GM18502 (cell line): ENCODE results near the gene CTNNBL1.
"Not testable (repeated sequence)": the region's sequence is repeated elsewhere in the genome, so short reads cannot be mapped to it uniquely, and the experiment has no call there.

Experiments used
- ATAC-seq: cut with Tn5 transposase; IDR thresholded peaks from one replicate; pipeline ENCODE4 v1.9.1; 2021; ENCODE audit warnings: mild to moderate bottlenecking; ENCODE audit not compliant: unreplicated experiment, poor library complexity

CTNNBL1 gene

GRCh38 chr20:37845878-37846277 is 152.0 kb downstream of the CTNNBL1 start:
- ATAC-seq, result no peak

GRCh38 chr20:37846573-37846972 is 152.7 kb downstream of the CTNNBL1 start:
- ATAC-seq, result no peak

- ATAC-seq, result no peak
These were observed 154.9 kb downstream of the CTNNBL1 start for GRCh38 chr20:37848706-37849105.

- ATAC-seq, result no peak
These were observed 155.3 kb downstream of the CTNNBL1 start for GRCh38 chr20:37849156-37849555.

- no peak for ATAC-seq
These were observed 155.7 kb downstream of the CTNNBL1 start for GRCh38 chr20:37849566-37849965.

GRCh38 chr20:37850036-37850592 is 156.3 kb downstream of the CTNNBL1 start:
- ATAC-seq, result no peak

GRCh38 chr20:37850724-37851355 is 157.0 kb downstream of the CTNNBL1 start:
- no peak for ATAC-seq

GRCh38 chr20:37852666-37853065 is 158.8 kb downstream of the CTNNBL1 start:
- no peak for ATAC-seq

GRCh38 chr20:37853823-37854375 is 160.1 kb downstream of the CTNNBL1 start:
- peak; percentile 80 for ATAC-seq

GRCh38 chr20:37856034-37856433 is 162.2 kb downstream of the CTNNBL1 start:
- ATAC-seq, result not testable (repeated sequence)

- no peak for ATAC-seq
These were observed 163.3 kb downstream of the CTNNBL1 start for GRCh38 chr20:37856932-37857660.

GRCh38 chr20:37859406-37860171 is 165.8 kb downstream of the CTNNBL1 start:
- no peak for ATAC-seq

- ATAC-seq, result no peak
These were observed 169.5 kb downstream of the CTNNBL1 start for GRCh38 chr20:37863289-37863688.

- ATAC-seq, result no peak
These were observed 170.5 kb downstream of the CTNNBL1 start for GRCh38 chr20:37864298-37864697.

GRCh38 chr20:37866051-37866450 is 172.2 kb downstream of the CTNNBL1 start:
- no peak for ATAC-seq

- no peak for ATAC-seq
These were observed 173.7 kb downstream of the CTNNBL1 start for GRCh38 chr20:37867289-37868195.

GRCh38 chr20:37868851-37869333 is 175.1 kb downstream of the CTNNBL1 start:
- no peak for ATAC-seq

GRCh38 chr20:37869334-37869861 is 175.6 kb downstream of the CTNNBL1 start:
- ATAC-seq, result no peak

- no peak for ATAC-seq
These were observed 176.5 kb downstream of the CTNNBL1 start for GRCh38 chr20:37870294-37870693.
